ENCODE measurements around the gene NEUROD6. TPM values are rescaled to one million over a fixed set of nuclear protein-coding genes. Genes with fewer than 3 reads are reported as not detected.

The NEUROD6 gene
- not detected in 3 replicates for total RNA-seq (2021)
- not detected for Bru-seq, nascent RNA
- long read RNA-seq, experiment 1, result 0 reads
- long read RNA-seq, experiment 2, result 0 reads
- long read RNA-seq, experiment 3, result 0 reads

DNA sequence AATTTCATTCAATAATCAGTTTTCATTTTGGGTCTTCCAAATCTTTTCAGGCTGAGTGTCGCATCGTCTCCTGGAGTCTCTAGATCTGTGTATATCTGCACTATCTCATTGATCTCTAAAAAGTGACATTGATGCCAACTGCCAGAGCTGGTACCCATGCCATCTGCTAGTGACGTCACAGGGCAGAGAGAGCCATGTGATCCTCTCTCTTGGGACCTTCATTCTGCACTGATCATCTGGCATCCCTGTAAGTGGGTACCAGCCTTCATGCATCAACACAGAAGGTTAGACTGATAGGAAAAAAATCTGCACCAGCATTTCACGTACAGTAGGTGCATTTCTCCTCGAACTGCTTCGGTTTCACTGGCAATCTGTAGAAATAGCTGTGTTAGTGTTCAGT, at the start of gene NEUROD6:
Gene NEUROD6, minus strand, starts transcription at position 124 of the 400 bp plus-strand sequence. CDS start 1,458 bp downstream, outside the sequence.
- TF ChIP-seq, protein P1, sequence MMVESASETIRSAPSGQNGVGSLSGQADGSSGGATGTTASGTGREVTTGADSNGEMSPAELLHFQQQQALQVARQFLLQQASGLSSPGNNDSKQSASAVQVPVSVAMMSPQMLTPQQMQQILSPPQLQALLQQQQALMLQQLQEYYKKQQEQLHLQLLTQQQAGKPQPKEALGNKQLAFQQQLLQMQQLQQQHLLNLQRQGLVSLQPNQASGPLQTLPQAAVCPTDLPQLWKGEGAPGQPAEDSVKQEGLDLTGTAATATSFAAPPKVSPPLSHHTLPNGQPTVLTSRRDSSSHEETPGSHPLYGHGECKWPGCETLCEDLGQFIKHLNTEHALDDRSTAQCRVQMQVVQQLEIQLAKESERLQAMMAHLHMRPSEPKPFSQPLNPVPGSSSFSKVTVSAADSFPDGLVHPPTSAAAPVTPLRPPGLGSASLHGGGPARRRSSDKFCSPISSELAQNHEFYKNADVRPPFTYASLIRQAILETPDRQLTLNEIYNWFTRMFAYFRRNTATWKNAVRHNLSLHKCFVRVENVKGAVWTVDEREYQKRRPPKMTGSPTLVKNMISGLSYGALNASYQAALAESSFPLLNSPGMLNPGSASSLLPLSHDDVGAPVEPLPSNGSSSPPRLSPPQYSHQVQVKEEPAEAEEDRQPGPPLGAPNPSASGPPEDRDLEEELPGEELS (CRISPR knock-in tag; IDR thresholded peaks at IDR 0.05), result no peak
- TF ChIP-seq, protein P2, sequence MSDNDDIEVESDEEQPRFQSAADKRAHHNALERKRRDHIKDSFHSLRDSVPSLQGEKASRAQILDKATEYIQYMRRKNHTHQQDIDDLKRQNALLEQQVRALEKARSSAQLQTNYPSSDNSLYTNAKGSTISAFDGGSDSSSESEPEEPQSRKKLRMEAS (CRISPR knock-in tag; IDR thresholded peaks at IDR 0.05), result no peak
- ATAC-seq (no peak), DNase-seq (ENCODE audit: low spot score) (no peak)
- Mint-ChIP-seq H3K27ac (no peak within 1 kb of the TSS), H3K9me3 (no peaks in the 10 kb centered on the region), H3K27me3 (ENCODE audit: low read depth) (peaks cover 31% of the 10 kb centered on the region), H3K36me3 (no peaks in the 10 kb centered on the region), H3K4me1 (0 out of 2 replicates have a peak, but pooled peaks cover 2% of the 10 kb centered on the region), H3K4me3 (no peak within 1 kb of the TSS)
- ChIA-PET CTCF (interaction anchor here (0.8 to 1.7 kb wide), 4 partner anchors 33 to 293 kb away, joined by 3 to 4 read pairs (median 3); no protein-coding TSS in a partner anchor), POLR2A (no interaction called here)

- POLR2A ChIA-PET, result no interaction called here
- H3K36me3 Mint-ChIP-seq, result no peaks in the 10 kb centered on the region
- no peaks in the 10 kb centered on the region; the same call in 1 of the 2 replicates for H3K27me3 Mint-ChIP-seq (ENCODE audit: low read depth)
- no peak for DNase-seq (ENCODE audit: low spot score)
- H3K9me3 Mint-ChIP-seq, result peaks cover 6% of the 10 kb centered on the region
- H3K4me1 Mint-ChIP-seq, result no peaks in the 10 kb centered on the region
- H3K4me3 Mint-ChIP-seq, result no peak overlapping the region
- CTCF ChIA-PET, result interaction anchor here (1.2 kb wide), 1 partner anchor 59 kb away, joined by 4 read pairs; no protein-coding TSS in a partner anchor
- no peak for TF ChIP-seq SMAD4 (CRISPR knock-in tag; IDR thresholded peaks at IDR 0.05)
- no peak for TF ChIP-seq ZNF317 (CRISPR knock-in tag; IDR thresholded peaks at IDR 0.05; ENCODE audit: borderline replicate concordance, low read depth)
- no peak for TF ChIP-seq PREB (CRISPR knock-in tag; IDR thresholded peaks at IDR 0.05; ENCODE audit: borderline replicate concordance)
- no peak for TF ChIP-seq ZNF416 (CRISPR knock-in tag; IDR thresholded peaks at IDR 0.05)
- TF ChIP-seq, protein P3, sequence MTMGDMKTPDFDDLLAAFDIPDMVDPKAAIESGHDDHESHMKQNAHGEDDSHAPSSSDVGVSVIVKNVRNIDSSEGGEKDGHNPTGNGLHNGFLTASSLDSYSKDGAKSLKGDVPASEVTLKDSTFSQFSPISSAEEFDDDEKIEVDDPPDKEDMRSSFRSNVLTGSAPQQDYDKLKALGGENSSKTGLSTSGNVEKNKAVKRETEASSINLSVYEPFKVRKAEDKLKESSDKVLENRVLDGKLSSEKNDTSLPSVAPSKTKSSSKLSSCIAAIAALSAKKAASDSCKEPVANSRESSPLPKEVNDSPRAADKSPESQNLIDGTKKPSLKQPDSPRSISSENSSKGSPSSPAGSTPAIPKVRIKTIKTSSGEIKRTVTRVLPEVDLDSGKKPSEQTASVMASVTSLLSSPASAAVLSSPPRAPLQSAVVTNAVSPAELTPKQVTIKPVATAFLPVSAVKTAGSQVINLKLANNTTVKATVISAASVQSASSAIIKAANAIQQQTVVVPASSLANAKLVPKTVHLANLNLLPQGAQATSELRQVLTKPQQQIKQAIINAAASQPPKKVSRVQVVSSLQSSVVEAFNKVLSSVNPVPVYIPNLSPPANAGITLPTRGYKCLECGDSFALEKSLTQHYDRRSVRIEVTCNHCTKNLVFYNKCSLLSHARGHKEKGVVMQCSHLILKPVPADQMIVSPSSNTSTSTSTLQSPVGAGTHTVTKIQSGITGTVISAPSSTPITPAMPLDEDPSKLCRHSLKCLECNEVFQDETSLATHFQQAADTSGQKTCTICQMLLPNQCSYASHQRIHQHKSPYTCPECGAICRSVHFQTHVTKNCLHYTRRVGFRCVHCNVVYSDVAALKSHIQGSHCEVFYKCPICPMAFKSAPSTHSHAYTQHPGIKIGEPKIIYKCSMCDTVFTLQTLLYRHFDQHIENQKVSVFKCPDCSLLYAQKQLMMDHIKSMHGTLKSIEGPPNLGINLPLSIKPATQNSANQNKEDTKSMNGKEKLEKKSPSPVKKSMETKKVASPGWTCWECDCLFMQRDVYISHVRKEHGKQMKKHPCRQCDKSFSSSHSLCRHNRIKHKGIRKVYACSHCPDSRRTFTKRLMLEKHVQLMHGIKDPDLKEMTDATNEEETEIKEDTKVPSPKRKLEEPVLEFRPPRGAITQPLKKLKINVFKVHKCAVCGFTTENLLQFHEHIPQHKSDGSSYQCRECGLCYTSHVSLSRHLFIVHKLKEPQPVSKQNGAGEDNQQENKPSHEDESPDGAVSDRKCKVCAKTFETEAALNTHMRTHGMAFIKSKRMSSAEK (CRISPR knock-in tag; IDR thresholded peaks at IDR 0.05; ENCODE audit: borderline replicate concordance), result no peak
- TF ChIP-seq ZNF219 (CRISPR knock-in tag; IDR thresholded peaks at IDR 0.05; ENCODE audit: borderline replicate concordance), result no peak
- TF ChIP-seq E2F4 (CRISPR knock-in tag; IDR thresholded peaks at IDR 0.05; ENCODE audit: borderline replicate concordance, low read depth), result no peak
- TF ChIP-seq ETV6 (CRISPR knock-in tag; IDR thresholded peaks at IDR 0.05), result no peak
- no peak for TF ChIP-seq ZMAT4 (CRISPR knock-in tag; IDR thresholded peaks at IDR 0.05)
- TF ChIP-seq TEAD4 (CRISPR knock-in tag; IDR thresholded peaks at IDR 0.05), result no peak
- TF ChIP-seq, protein P4, sequence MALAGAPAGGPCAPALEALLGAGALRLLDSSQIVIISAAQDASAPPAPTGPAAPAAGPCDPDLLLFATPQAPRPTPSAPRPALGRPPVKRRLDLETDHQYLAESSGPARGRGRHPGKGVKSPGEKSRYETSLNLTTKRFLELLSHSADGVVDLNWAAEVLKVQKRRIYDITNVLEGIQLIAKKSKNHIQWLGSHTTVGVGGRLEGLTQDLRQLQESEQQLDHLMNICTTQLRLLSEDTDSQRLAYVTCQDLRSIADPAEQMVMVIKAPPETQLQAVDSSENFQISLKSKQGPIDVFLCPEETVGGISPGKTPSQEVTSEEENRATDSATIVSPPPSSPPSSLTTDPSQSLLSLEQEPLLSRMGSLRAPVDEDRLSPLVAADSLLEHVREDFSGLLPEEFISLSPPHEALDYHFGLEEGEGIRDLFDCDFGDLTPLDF (CRISPR knock-in tag; IDR thresholded peaks at IDR 0.05), result no peak
- no peak for TF ChIP-seq ZNF425 (CRISPR knock-in tag; conservative IDR thresholded peaks at IDR 0.05)
- TF ChIP-seq NFATC4 (CRISPR knock-in tag; IDR thresholded peaks at IDR 0.05), result no peak
- TF ChIP-seq, protein P1 (CRISPR knock-in tag; IDR thresholded peaks at IDR 0.05), result no peak
- no peak for TF ChIP-seq NR3C1 (CRISPR knock-in tag; conservative IDR thresholded peaks at IDR 0.05; ENCODE audit: low read depth)
- no peak for TF ChIP-seq JAZF1 (CRISPR knock-in tag; IDR thresholded peaks at IDR 0.05)
- TF ChIP-seq ZNF138 (CRISPR knock-in tag; conservative IDR thresholded peaks at IDR 0.05), result no peak
- no peak overlapping the region for H3K27ac Mint-ChIP-seq
- no peak for ATAC-seq
These were observed 43.9 kb upstream of the NEUROD6 start for GRCh38 chr7:31384466-31384865.
